Subcutaneous abdominal adipose tissue (tissue), 5 donors: ENCODE measurements around the gene SOX14.

Source experiments
- H3K27ac ChIP-seq: one replicate; pipeline ENCODE4 v1.7.0; 2013; ENCODE audit warnings: low read depth, mild to moderate bottlenecking, inconsistent platforms, low read length, moderate library complexity
- H3K27me3 ChIP-seq, 5 donors: one replicate each; pipeline ENCODE4 v1.7.0; 2013; ENCODE audit warnings: low read length in 5 of 5, inconsistent platforms in 1 of 5; ENCODE audit not compliant: control insufficient read depth in 5 of 5, insufficient read depth in 4 of 5
- H3K36me3 ChIP-seq, 5 donors: one replicate each; pipeline ENCODE4 v1.7.0; 2013; ENCODE audit warnings: low read length in 5 of 5; ENCODE audit not compliant: control insufficient read depth in 5 of 5, insufficient read depth in 5 of 5
- H3K4me1 ChIP-seq, 5 donors: one replicate each; pipeline ENCODE4 v1.7.0; 2013; ENCODE audit warnings: low read length in 5 of 5, mild to moderate bottlenecking in 3 of 5, moderate library complexity in 1 of 5; ENCODE audit not compliant: control insufficient read depth in 5 of 5, insufficient read depth in 5 of 5
- H3K4me3 ChIP-seq, 5 donors: one replicate each; pipeline ENCODE4 v1.7.0; 2013; ENCODE audit warnings: low read length in 5 of 5, low read depth in 1 of 5
- H3K9ac ChIP-seq, 5 donors: one replicate each; pipeline ENCODE4 v1.7.0; 2013; ENCODE audit warnings: low read length in 5 of 5, mild to moderate bottlenecking in 4 of 5, moderate library complexity in 3 of 5
- H3K9me3 ChIP-seq, 5 donors: one replicate each; pipeline ENCODE4 v1.7.0; 2013; ENCODE audit warnings: low read length in 5 of 5; ENCODE audit not compliant: control insufficient read depth in 5 of 5
- donor health status: healthy.
- donor health status: healthy.
- donor health status: healthy.
- donor health status: healthy.
- donor health status: healthy.

The SOX14 gene

GRCh38 chr3:137761563-137762503 lies 2.3 kb upstream of the SOX14 start:
- no peaks in the 10 kb centered on the region for H3K36me3 ChIP-seq
- peaks cover 67 to 76% (median 67%) of the 10 kb centered on the region in 5 donors for H3K27me3 ChIP-seq
- H3K4me1 ChIP-seq = peaks cover 0 to 38% (median 17%) of the 10 kb centered on the region in 5 donors
- H3K4me3 ChIP-seq = peak overlapping the region in 1 of 5 donors; percentile 45
- H3K9ac ChIP-seq = no peak overlapping the region
- H3K9me3 ChIP-seq = no peaks in the 10 kb centered on the region
- no peak overlapping the region for H3K27ac ChIP-seq

DNA sequence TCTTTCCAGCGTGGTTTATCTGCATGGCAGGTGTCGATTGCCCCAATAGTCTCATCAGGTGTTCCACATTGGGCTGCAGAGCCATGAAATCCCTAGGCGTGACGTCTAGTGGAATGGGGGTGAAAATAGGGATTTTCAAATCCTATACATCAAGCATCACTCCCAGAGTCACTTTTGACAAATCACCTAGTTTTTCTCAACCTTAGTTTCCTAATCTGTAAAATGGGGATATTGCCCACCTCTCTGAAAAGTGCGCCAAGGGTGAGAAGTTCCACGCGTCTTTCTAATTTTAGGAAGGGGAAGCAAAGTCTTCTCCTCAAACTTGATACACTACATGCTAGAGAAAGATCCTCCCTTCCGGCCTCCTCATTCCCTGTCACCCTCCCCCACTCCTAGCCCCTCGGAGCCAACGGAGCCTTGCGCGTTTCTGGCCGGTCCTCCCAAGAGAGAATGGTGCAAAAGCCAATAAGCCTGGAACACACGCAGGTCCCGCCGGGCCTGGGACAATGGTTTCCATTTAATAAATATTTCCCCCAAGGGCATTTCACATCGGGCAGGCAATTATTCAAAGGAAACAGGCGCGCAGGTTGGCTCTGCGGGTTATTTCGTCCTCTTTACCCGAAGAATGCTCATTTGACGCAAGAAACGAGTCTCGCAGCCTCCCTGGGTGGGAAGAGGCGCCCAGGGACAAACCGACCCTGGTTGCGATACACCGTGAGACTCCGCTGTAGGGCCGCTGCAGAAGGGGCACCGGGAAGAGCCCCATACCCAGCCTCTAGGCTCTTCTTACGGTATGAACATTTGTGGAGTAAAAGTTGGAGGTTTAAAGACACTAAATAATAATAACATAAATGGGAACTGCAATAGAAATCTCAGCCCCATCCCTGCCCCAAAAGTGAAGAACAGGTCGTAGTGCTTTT lies 1.2 kb upstream of the SOX14 start:
- H3K36me3 ChIP-seq = no peaks in the 10 kb centered on the region
- H3K4me3 ChIP-seq = no peak overlapping the region
- H3K27me3 ChIP-seq = peaks cover 75 to 85% (median 77%) of the 10 kb centered on the region in 5 donors

DNA sequence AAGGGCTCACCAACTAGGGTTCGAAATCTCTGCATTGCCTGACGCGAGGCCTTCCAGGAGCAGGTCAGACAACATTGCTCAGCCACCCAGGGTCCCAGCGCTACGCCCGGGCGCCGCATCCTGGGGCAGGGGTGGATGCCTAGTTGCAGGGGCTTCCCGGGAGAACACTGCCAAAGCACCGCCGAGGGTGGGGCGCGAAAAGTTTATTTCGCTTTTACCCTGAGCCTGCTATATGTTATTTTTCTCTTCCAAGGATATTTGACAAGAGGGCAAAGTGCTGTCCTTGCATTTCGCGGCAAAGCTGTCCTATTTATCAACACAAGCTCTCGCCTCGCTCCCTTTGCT lies 549 bp upstream of the SOX14 start:
- no peak overlapping the region for H3K27ac ChIP-seq
- no peak overlapping the region for H3K9ac ChIP-seq
- no peaks in the 10 kb centered on the region for H3K9me3 ChIP-seq
- peaks cover 81 to 87% (median 82%) of the 10 kb centered on the region in 5 donors for H3K27me3 ChIP-seq
- peaks cover 0 to 50% (median 28%) of the 10 kb centered on the region in 5 donors for H3K4me1 ChIP-seq
- H3K4me3 ChIP-seq = peak overlapping the region in 3 of 5 donors; percentile 26 to 38 (median 35)
- H3K36me3 ChIP-seq = no peaks in the 10 kb centered on the region

More for the DNA sequence above, 1.2 kb upstream of the SOX14 start:
- no peak overlapping the region for H3K9ac ChIP-seq
- peaks cover 0 to 44% (median 22%) of the 10 kb centered on the region in 5 donors for H3K4me1 ChIP-seq
- H3K27ac ChIP-seq = no peak overlapping the region
- no peaks in the 10 kb centered on the region for H3K9me3 ChIP-seq

DNA sequence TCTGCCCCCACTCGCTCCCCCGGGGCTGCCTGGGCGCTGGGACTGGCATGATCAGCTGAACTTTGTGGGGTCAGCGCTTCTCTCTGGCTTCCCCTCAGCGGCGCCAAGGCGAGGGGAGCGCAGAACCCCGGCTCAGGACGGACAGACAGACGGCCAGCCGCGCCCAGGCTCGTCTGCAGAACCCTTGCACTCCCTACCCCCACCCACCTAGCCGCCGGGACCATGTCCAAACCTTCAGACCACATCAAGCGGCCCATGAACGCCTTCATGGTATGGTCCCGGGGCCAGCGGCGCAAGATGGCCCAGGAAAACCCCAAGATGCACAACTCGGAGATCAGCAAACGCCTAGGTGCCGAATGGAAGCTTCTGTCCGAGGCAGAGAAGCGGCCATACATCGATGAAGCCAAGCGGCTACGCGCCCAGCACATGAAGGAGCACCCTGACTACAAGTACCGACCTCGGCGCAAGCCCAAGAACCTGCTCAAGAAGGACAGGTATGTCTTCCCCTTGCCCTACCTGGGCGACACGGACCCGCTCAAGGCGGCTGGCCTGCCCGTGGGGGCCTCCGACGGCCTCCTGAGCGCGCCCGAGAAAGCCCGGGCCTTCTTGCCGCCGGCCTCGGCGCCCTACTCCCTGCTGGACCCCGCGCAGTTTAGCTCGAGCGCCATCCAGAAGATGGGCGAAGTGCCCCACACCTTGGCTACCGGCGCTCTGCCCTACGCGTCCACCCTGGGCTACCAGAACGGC lies 621 bp downstream of the SOX14 start:
- Histone ChIP-seq H3K9ac (no peak overlapping the region), H3K9me3 (no peaks in the 10 kb centered on the region), H3K4me1 (peaks cover 0 to 59% (median 40%) of the 10 kb centered on the region in 5 donors), H3K27ac (no peak overlapping the region), H3K4me3 (no peak overlapping the region), H3K36me3 (no peaks in the 10 kb centered on the region), H3K27me3 (peaks cover 83 to 95% (median 92%) of the 10 kb centered on the region in 5 donors)

GRCh38 chr3:137765310-137766033 lies 1.4 kb downstream of the SOX14 start:
- Histone ChIP-seq H3K27ac (no peak overlapping the region), H3K36me3 (no peaks in the 10 kb centered on the region), H3K4me3 (no peak overlapping the region), H3K9me3 (no peaks in the 10 kb centered on the region), H3K4me1 (peaks cover 0 to 66% (median 47%) of the 10 kb centered on the region in 5 donors), H3K9ac (no peak overlapping the region), H3K27me3 (peaks cover 82 to 98% (median 96%) of the 10 kb centered on the region in 5 donors)

GRCh38 chr3:137766041-137766875 lies 2.1 kb downstream of the SOX14 start:
- Histone ChIP-seq H3K27me3 (peaks cover 82 to 97% (median 96%) of the 10 kb centered on the region in 5 donors), H3K4me1 (peaks cover 0 to 69% (median 55%) of the 10 kb centered on the region in 5 donors)

DNA sequence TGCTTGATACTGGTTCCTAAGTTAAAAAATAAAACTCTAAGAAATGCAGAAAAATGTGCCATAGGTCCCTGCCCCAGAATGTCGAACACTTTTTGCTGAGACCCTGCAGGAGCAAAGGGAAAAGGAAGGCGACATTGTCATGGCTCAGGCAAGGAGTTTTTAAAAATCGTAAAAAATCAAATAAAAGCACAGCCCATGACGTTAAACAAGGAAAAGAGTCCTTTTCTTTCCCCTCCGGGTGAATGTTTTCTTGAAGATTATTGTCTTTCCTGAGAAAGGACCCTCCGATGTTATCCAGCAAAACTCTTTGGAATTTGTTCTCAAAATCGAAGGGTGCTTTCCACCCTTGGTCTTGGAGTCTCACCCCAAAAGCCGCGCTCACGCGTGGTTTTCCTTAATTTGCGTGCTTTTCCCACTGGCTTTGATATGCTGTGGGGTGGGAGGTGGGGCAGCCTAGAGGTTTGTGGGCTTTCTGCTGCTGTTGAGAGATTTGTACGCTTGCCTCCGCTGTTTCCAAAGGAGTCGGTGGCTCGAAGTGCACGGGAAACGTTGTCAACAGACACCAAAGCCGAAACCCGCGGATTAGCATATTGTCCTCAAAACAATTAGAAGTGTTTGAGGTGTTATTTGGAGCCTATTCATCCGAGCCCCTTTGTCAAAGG lies 2.9 kb downstream of the SOX14 start:
- H3K4me1 ChIP-seq = peaks cover 0 to 69% (median 61%) of the 10 kb centered on the region in 5 donors
- H3K9me3 ChIP-seq = no peaks in the 10 kb centered on the region
- no peak overlapping the region for H3K4me3 ChIP-seq
- H3K9ac ChIP-seq = no peak overlapping the region
- H3K36me3 ChIP-seq = no peaks in the 10 kb centered on the region
- H3K27me3 ChIP-seq = peaks cover 82 to 97% (median 96%) of the 10 kb centered on the region in 5 donors
- no peak overlapping the region for H3K27ac ChIP-seq

More at GRCh38 chr3:137766041-137766875, 2.1 kb downstream of the SOX14 start:
- no peak overlapping the region for H3K27ac ChIP-seq
- no peaks in the 10 kb centered on the region for H3K9me3 ChIP-seq
- H3K4me3 ChIP-seq = no peak overlapping the region
- no peak overlapping the region for H3K9ac ChIP-seq
- no peaks in the 10 kb centered on the region for H3K36me3 ChIP-seq

- H3K4me3 ChIP-seq = peak overlapping the region; percentile 48 to 74 (median 60)
- peaks cover 0 to 68% (median 61%) of the 10 kb centered on the region in 5 donors for H3K4me1 ChIP-seq
- no peaks in the 10 kb centered on the region for H3K9me3 ChIP-seq
- no peaks in the 10 kb centered on the region for H3K36me3 ChIP-seq
- H3K27ac ChIP-seq = no peak overlapping the region
- H3K27me3 ChIP-seq = peaks cover 82 to 97% (median 93%) of the 10 kb centered on the region in 5 donors
- no peak overlapping the region for H3K9ac ChIP-seq
Observed at GRCh38 chr3:137767538-137768360, 3.6 kb downstream of the SOX14 start.
